H54 (cell line): ENCODE results near the gene ENOX1.

Experiments
- DNase-seq: peaks from one replicate; pipeline ENCODE4 v3.0.0; 2011; ENCODE audit warnings: low spot score, mixed read lengths; ENCODE audit not compliant: insufficient read length
- FAIRE-seq: peaks from 3 replicates; lab custom pipeline; 2011; peaks lifted over from hg19 to GRCh38; lab: Jason Lieb, UNC
- POLR2A ChIP-seq: IDR thresholded peaks from 2 replicates; pipeline ENCODE4 v1.6.1; 2011; ENCODE audit warnings: low read depth, mild to moderate bottlenecking, low read length

ENOX1 gene

GRCh38 chr13:43614063-43614462, 172.7 kb downstream of the ENOX1 start:
- no peak for DNase-seq
- no peak for TF ChIP-seq POLR2A
- FAIRE-seq = no peak

GRCh38 chr13:43611281-43612273, 175.2 kb downstream of the ENOX1 start:
- FAIRE-seq = no peak
- TF ChIP-seq POLR2A = no peak
- DNase-seq = no peak

- FAIRE-seq (no peak), DNase-seq (no peak)
- TF ChIP-seq POLR2A = no peak
Measured at GRCh38 chr13:43608400-43609137, 178.2 kb downstream of the ENOX1 start.

GRCh38 chr13:43597599-43597945, 189.2 kb downstream of the ENOX1 start:
- TF ChIP-seq POLR2A = no peak
- no peak for DNase-seq
- no peak for FAIRE-seq

GRCh38 chr13:43596924-43597598, 189.7 kb downstream of the ENOX1 start:
- FAIRE-seq (no peak), DNase-seq (no peak)
- no peak for TF ChIP-seq POLR2A

GRCh38 chr13:43596006-43596405, 190.8 kb downstream of the ENOX1 start:
- no peak for DNase-seq
- FAIRE-seq = no peak
- no peak for TF ChIP-seq POLR2A

- no peak for FAIRE-seq
- no peak for DNase-seq
- no peak for TF ChIP-seq POLR2A
Measured at GRCh38 chr13:43587376-43587775, 199.4 kb downstream of the ENOX1 start.

- FAIRE-seq (no peak), DNase-seq (no peak)
- TF ChIP-seq POLR2A = no peak
Measured at GRCh38 chr13:43584751-43585150, 202.0 kb downstream of the ENOX1 start.

- DNase-seq (no peak), FAIRE-seq (no peak)
- TF ChIP-seq POLR2A = no peak
Measured at GRCh38 chr13:43583321-43583720, 203.5 kb downstream of the ENOX1 start.

- no peak for DNase-seq
- TF ChIP-seq POLR2A = no peak
- no peak for FAIRE-seq
Measured at GRCh38 chr13:43580280-43580679, 206.5 kb downstream of the ENOX1 start.

GRCh38 chr13:43579321-43579720, 207.5 kb downstream of the ENOX1 start:
- FAIRE-seq = no peak
- TF ChIP-seq POLR2A = no peak
- DNase-seq = no peak

- DNase-seq (no peak), FAIRE-seq (no peak)
- TF ChIP-seq POLR2A = no peak
Measured at GRCh38 chr13:43574605-43575004, 212.2 kb downstream of the ENOX1 start.

GRCh38 chr13:43573802-43574514, 212.8 kb downstream of the ENOX1 start:
- no peak for TF ChIP-seq POLR2A
- FAIRE-seq = no peak

More at GRCh38 chr13:43573802-43574514, 212.8 kb downstream of the ENOX1 start:
- DNase-seq = no peak
